ENCODE measurements around the gene ZNF397.

The ZNF397 gene

GRCh38 chr18:35227254-35227653 is 13.6 kb upstream of the ZNF397 start:
- no peak overlapping the region for H3K4me3 Mint-ChIP-seq
- peaks cover 4% of the 10 kb centered on the region for H3K4me1 Mint-ChIP-seq (ENCODE audit: low read depth)
- no peaks in the 10 kb centered on the region for H3K27me3 Mint-ChIP-seq
- no peaks in the 10 kb centered on the region for H3K9me3 Mint-ChIP-seq
- intact Hi-C loops (cut with micrococcal nuclease): no loop called here
- H3K27ac Mint-ChIP-seq: no peak overlapping the region
- no peaks in the 10 kb centered on the region for H3K36me3 Mint-ChIP-seq (ENCODE audit: low read depth)

DNA sequence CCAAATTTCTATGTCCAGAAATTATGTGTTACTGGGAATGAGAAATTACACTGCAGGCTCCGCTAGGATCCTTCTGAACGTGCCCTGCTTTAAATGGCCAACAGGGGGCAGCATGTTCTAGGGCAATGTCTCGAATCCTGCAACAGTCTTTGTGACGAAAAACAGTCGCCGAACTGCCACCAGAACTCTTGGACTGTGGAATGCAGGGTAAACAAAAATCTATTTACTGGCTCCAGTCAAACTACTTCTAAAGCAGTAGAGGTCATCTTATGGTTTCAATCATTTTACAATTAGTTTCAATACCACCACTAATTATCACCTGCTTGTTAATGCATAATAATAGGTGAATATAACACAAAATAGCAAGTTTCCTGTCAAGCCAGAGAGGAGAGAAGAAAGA is 9.8 kb upstream of the ZNF397 start:
- no peak overlapping the region for H3K4me3 Mint-ChIP-seq
- intact Hi-C loops (cut with micrococcal nuclease): loop anchor here (1.0 to 10.0 kb wide), 4 partner anchors 9 to 226 kb away; partner anchors contain the start of gene MAPRE2
- H3K27me3 Mint-ChIP-seq: no peaks in the 10 kb centered on the region
- no peaks in the 10 kb centered on the region for H3K36me3 Mint-ChIP-seq (ENCODE audit: low read depth)
- no peak overlapping the region for H3K27ac Mint-ChIP-seq
- peaks cover 4% of the 10 kb centered on the region for H3K4me1 Mint-ChIP-seq (ENCODE audit: low read depth)
- H3K9me3 Mint-ChIP-seq: no peaks in the 10 kb centered on the region

DNA sequence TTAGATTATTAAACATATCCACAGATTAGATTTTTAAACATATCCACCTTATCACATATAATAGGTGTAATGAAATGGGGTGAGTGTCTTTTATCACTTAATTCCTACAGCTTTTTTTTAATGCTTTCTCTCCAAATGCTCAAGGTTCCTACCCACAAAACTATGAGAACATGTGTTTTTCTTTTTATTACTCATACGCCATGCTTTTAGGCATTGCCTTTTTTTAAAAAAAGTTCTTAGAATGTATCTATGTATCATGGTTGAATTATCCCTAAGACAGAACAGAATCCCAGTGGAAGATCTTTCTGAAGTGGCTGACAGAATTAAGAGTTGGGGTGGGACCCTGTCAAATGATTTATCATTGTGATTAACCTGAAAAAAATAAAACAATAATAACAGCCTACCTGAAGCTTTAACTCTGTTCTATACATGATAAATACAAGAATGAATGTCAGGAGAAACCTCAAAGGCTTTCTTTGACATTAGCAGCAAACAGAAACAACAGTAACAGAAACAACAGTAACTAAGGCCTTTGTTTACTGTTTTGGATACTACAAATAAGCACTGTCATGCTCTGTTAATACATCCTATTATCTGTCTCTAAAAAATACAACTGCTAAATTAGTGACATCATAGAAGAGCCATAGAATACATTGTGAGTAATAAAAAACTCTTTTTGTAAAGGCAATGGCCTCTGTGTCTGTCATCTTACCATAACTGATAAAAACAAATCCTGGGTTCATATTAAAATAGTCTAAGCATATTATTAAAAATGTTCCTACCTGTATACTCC is 4.1 kb upstream of the ZNF397 start:
- no peaks in the 10 kb centered on the region for H3K27me3 Mint-ChIP-seq
- no peak overlapping the region for H3K4me3 Mint-ChIP-seq
- no peaks in the 10 kb centered on the region for H3K4me1 Mint-ChIP-seq (ENCODE audit: low read depth)
- intact Hi-C loops (cut with micrococcal nuclease): loop anchor here (10.0 kb wide), 2 partner anchors 192 to 232 kb away; partner anchors contain the start of gene MAPRE2
- H3K36me3 Mint-ChIP-seq (ENCODE audit: low read depth): peaks cover 9% of the 10 kb centered on the region
- H3K9me3 Mint-ChIP-seq: no peaks in the 10 kb centered on the region
- H3K27ac Mint-ChIP-seq: no peak overlapping the region

- H3K4me3 Mint-ChIP-seq: no peak overlapping the region
- intact Hi-C loops (cut with micrococcal nuclease): loop anchor here (10.0 kb wide), 2 partner anchors 195 to 235 kb away; partner anchors contain the start of gene MAPRE2
- no peak overlapping the region for H3K27ac Mint-ChIP-seq
These were observed 1.5 kb upstream of the ZNF397 start for GRCh38 chr18:35239314-35239713.

DNA sequence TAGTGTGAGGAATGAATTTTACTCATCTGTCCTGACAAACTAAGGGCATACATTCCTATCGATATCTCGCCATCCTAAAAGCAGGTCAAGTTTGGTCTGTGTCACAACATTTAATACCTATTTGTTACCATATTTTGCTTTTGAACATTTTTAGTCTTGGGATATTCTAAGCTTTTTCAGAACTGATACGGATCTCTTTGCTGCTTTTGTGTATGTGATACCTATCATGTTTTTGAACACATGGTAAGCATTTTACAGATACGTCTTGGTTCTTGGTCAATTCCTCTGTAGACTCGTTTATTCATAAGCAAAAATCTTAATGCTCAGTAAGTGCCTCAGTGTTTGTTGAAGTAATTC is 592 bp downstream of the ZNF397 start:
- Mint-ChIP-seq H3K4me3 (peak overlapping the region; percentile 92), H3K27me3 (no peaks in the 10 kb centered on the region), H3K27ac (peak overlapping the region; percentile 100), H3K4me1 (ENCODE audit: low read depth) (peaks cover 7% of the 10 kb centered on the region), H3K36me3 (ENCODE audit: low read depth) (peaks cover 52% of the 10 kb centered on the region), H3K9me3 (peaks cover 42% of the 10 kb centered on the region)
- intact Hi-C loops (cut with micrococcal nuclease): loop anchor here (10.0 kb wide), 1 partner anchor 733 kb away; the partner anchor contains the start of gene RMP24

More at GRCh38 chr18:35239314-35239713, 1.5 kb upstream of the ZNF397 start:
- H3K27me3 Mint-ChIP-seq: no peaks in the 10 kb centered on the region
- peaks cover 31% of the 10 kb centered on the region for H3K36me3 Mint-ChIP-seq (ENCODE audit: low read depth)
- peaks cover 21% of the 10 kb centered on the region for H3K9me3 Mint-ChIP-seq
- H3K4me1 Mint-ChIP-seq (ENCODE audit: low read depth): peaks cover 5% of the 10 kb centered on the region

GRCh38 chr18:35242426-35242825 is 1.6 kb downstream of the ZNF397 start:
- Mint-ChIP-seq H3K4me1 (ENCODE audit: low read depth) (peaks cover 10% of the 10 kb centered on the region), H3K27me3 (no peaks in the 10 kb centered on the region), H3K4me3 (no peak overlapping the region), H3K27ac (no peak overlapping the region), H3K9me3 (peaks cover 52% of the 10 kb centered on the region), H3K36me3 (ENCODE audit: low read depth) (peaks cover 62% of the 10 kb centered on the region)
- intact Hi-C loops (cut with micrococcal nuclease): loop anchor here (10.0 kb wide), 1 partner anchor 732 kb away; the partner anchor contains the start of gene RMP24

DNA sequence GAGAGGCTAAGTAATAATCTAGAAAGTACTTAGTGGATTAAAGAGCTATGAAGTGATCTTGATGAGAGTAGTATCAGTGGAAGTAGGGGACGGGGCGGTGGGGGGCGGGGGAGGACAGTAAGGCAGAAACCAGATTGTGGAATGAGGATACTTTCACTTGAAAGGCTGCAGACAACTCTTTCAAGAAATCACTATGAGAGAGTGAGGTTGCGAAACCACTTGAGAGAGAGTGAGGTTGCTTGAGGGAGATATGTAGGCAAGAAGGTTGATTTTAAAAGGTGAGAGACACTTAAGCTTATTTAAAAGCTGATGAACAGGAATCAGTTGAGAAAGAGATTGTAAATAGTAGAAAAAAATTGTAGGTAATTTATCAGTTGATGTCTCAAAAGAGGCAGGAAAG is 3.8 kb downstream of the ZNF397 start:
- intact Hi-C loops (cut with micrococcal nuclease): loop anchor here (10.0 kb wide), 1 partner anchor 730 kb away; the partner anchor contains the start of gene RMP24
- Mint-ChIP-seq H3K9me3 (peaks cover 68% of the 10 kb centered on the region), H3K4me3 (no peak overlapping the region), H3K36me3 (ENCODE audit: low read depth) (peaks cover 83% of the 10 kb centered on the region), H3K4me1 (ENCODE audit: low read depth) (peaks cover 15% of the 10 kb centered on the region), H3K27ac (no peak overlapping the region), H3K27me3 (no peaks in the 10 kb centered on the region)

DNA sequence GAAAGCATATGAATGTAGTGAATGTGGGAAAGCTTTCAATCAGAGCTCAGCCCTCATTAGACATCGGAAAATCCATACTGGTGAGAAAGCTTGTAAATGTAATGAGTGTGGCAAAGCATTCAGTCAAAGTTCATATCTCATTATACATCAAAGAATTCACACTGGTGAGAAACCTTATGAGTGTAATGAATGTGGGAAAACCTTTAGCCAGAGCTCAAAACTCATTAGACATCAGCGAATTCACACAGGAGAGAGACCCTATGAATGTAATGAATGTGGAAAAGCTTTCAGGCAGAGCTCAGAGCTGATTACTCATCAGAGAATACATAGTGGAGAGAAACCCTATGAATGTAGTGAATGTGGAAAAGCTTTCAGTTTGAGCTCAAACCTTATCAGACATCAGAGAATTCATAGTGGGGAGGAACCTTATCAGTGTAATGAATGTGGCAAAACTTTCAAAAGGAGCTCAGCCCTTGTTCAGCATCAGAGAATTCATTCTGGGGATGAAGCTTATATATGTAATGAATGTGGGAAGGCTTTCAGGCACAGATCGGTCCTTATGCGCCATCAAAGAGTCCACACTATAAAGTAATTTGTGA is 5.0 kb downstream of the ZNF397 start:
- Mint-ChIP-seq H3K4me1 (ENCODE audit: low read depth) (peaks cover 20% of the 10 kb centered on the region), H3K4me3 (no peak overlapping the region), H3K36me3 (ENCODE audit: low read depth) (peaks cover 89% of the 10 kb centered on the region), H3K27ac (no peak overlapping the region), H3K27me3 (no peaks in the 10 kb centered on the region), H3K9me3 (peaks cover 77% of the 10 kb centered on the region)
- intact Hi-C loops (cut with micrococcal nuclease): loop anchor here (10.0 kb wide), 1 partner anchor 729 kb away; the partner anchor contains the start of gene RMP24

DNA sequence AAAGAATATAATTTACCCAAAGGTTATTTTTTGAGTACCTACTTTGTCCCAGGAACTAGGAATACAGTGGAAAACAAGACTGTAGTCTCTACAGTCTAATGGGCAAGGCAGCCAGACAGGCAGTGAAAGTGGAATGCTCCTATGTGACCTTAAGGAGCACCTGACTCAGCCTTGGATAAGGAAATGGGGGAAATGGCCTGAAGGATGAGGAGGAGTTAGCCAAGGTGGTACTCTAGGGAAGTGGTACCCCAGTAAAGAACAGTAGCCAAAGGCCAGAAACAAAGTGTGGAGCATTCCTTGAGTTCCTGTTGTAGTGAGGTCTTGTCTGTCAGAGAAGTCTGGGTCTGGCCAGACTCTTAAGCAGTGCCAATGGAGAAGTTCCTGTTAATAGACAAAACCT is 6.0 kb downstream of the ZNF397 start:
- H3K9me3 Mint-ChIP-seq: peaks cover 87% of the 10 kb centered on the region
- H3K27me3 Mint-ChIP-seq: no peaks in the 10 kb centered on the region
- no peak overlapping the region for H3K27ac Mint-ChIP-seq
- no peak overlapping the region for H3K4me3 Mint-ChIP-seq
- H3K36me3 Mint-ChIP-seq (ENCODE audit: low read depth): peaks cover 95% of the 10 kb centered on the region
- intact Hi-C loops (cut with micrococcal nuclease): loop anchor here (10.0 kb wide), 1 partner anchor 728 kb away; the partner anchor contains the start of gene RMP24
- peaks cover 20% of the 10 kb centered on the region for H3K4me1 Mint-ChIP-seq (ENCODE audit: low read depth)

- peaks cover 18% of the 10 kb centered on the region for H3K4me1 Mint-ChIP-seq (ENCODE audit: low read depth)
- intact Hi-C loops (cut with micrococcal nuclease): loop anchor here (10.0 kb wide), 1 partner anchor 727 kb away; the partner anchor contains the start of gene RMP24
- H3K36me3 Mint-ChIP-seq (ENCODE audit: low read depth): peaks cover 99% of the 10 kb centered on the region
- H3K4me3 Mint-ChIP-seq: no peak overlapping the region
- peaks cover 90% of the 10 kb centered on the region for H3K9me3 Mint-ChIP-seq
- H3K27ac Mint-ChIP-seq: no peak overlapping the region
- no peaks in the 10 kb centered on the region for H3K27me3 Mint-ChIP-seq
These were observed 6.8 kb downstream of the ZNF397 start for GRCh38 chr18:35247412-35248249.

GRCh38 chr18:35248429-35248828 is 7.6 kb downstream of the ZNF397 start:
- no peak overlapping the region for H3K4me3 Mint-ChIP-seq
- H3K9me3 Mint-ChIP-seq: peaks cover 90% of the 10 kb centered on the region
- H3K27ac Mint-ChIP-seq: no peak overlapping the region
- intact Hi-C loops (cut with micrococcal nuclease): loop anchor here (10.0 kb wide), 1 partner anchor 726 kb away; the partner anchor contains the start of gene RMP24
- peaks cover 99% of the 10 kb centered on the region for H3K36me3 Mint-ChIP-seq (ENCODE audit: low read depth)
- peaks cover 15% of the 10 kb centered on the region for H3K4me1 Mint-ChIP-seq (ENCODE audit: low read depth)
- H3K27me3 Mint-ChIP-seq: no peaks in the 10 kb centered on the region

DNA sequence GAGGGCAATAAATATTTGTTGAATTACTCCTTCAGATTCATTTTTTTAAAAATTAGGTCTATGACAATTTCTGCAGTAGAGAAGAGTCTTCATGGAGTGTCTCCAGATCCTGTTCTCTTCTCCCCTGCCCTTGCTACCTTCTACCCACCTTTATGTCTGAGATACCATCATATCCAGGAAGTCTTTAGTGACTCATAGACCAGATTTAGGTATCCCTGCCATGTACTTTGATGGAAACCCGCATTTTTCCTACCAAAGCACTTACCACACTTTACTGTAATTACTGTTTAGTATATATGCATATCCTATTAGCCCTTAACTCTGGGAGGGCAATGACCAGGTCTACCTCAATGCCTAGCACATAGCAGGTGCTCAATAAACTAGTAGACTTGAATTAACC is 11.6 kb downstream of the ZNF397 start:
- intact Hi-C loops (cut with micrococcal nuclease): no loop called here
- Mint-ChIP-seq H3K27me3 (no peaks in the 10 kb centered on the region), H3K27ac (no peak overlapping the region), H3K36me3 (ENCODE audit: low read depth) (peaks cover 86% of the 10 kb centered on the region), H3K4me1 (ENCODE audit: low read depth) (peaks cover 10% of the 10 kb centered on the region), H3K9me3 (peaks cover 86% of the 10 kb centered on the region), H3K4me3 (no peak overlapping the region)

- Mint-ChIP-seq H3K4me3 (no peak overlapping the region), H3K27me3 (no peaks in the 10 kb centered on the region), H3K9me3 (peaks cover 86% of the 10 kb centered on the region), H3K36me3 (ENCODE audit: low read depth) (peaks cover 85% of the 10 kb centered on the region), H3K27ac (no peak overlapping the region), H3K4me1 (ENCODE audit: low read depth) (peaks cover 5% of the 10 kb centered on the region)
- intact Hi-C loops (cut with micrococcal nuclease): no loop called here
These were observed 12.9 kb downstream of the ZNF397 start for GRCh38 chr18:35253655-35254287.

All from dendritic cell treated with granulocyte-macrophage colony-stimulating factor and Interleukin-4, amounts not matched to agents 40 ng/mL and 50 ng/mL, for 4 days (primary cell).